OCI-LY3 (cell line): ENCODE results near the gene NDUFA3.

Experiments used
- EZH2phosphoT487 ChIP-seq: fragments of 200-600 bp; shearing (Covaris generic); IDR thresholded peaks from 2 replicates; pipeline ENCODE4 v1.6.1; 2018; ENCODE audit warnings: antibody characterized with exemption, mixed run types, low read depth
- TF ChIP-seq, protein P1 (sequence below): fragments of 200-600, 300-600 bp; sonication (generic); IDR thresholded peaks from 2 replicates; pipeline ENCODE4 v1.5.1; 2014; ENCODE audit warnings: antibody characterized with exemption, low read length, low read depth

GRCh38 chr19:54115109-54116063, 12.7 kb downstream of the NDUFA3 start, which contains the start of the genes PRPF31 and TFPT:
- TF ChIP-seq, protein P1, sequence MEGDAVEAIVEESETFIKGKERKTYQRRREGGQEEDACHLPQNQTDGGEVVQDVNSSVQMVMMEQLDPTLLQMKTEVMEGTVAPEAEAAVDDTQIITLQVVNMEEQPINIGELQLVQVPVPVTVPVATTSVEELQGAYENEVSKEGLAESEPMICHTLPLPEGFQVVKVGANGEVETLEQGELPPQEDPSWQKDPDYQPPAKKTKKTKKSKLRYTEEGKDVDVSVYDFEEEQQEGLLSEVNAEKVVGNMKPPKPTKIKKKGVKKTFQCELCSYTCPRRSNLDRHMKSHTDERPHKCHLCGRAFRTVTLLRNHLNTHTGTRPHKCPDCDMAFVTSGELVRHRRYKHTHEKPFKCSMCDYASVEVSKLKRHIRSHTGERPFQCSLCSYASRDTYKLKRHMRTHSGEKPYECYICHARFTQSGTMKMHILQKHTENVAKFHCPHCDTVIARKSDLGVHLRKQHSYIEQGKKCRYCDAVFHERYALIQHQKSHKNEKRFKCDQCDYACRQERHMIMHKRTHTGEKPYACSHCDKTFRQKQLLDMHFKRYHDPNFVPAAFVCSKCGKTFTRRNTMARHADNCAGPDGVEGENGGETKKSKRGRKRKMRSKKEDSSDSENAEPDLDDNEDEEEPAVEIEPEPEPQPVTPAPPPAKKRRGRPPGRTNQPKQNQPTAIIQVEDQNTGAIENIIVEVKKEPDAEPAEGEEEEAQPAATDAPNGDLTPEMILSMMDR, result no peak
- TF ChIP-seq EZH2phosphoT487, result no peak
